Epithelial cell of proximal tubule (primary cell): ENCODE data around the gene TENM4. TPM values are rescaled to one million over a fixed set of nuclear protein-coding genes. Genes with fewer than 3 reads are reported as not detected.

Experiments
- DNase-seq: peaks from one replicate; pipeline ENCODE4 v3.0.0-alpha.2; 2011; ENCODE audit warnings: low read depth
- H3K4me3 ChIP-seq: 2 replicates; pipeline ENCODE4 v1.5.1; 2011; ENCODE audit warnings: low read depth, mild to moderate bottlenecking, low read length
- CTCF ChIP-seq: conservative IDR thresholded peaks from 2 replicates; pipeline ENCODE4 v1.5.1; 2012; ENCODE audit warnings: low read depth, mild to moderate bottlenecking, low read length
- total RNA-seq: library from RNA; depleted of rRNA; stranded (reverse); fragments of >200 nt; gene quantifications from 2 replicates; pipeline ENCODE4 v1.2.3, GENCODE V29; 2015

TENM4 gene
- total RNA-seq, 1 donor from 2014 or later = 22.2 TPM

- no peak for TF ChIP-seq CTCF
- no peak overlapping the region for H3K4me3 ChIP-seq
- DNase-seq = no peak
Measured at GRCh38 chr11:79174045-79175008, 266.5 kb downstream of the TENM4 start.

GRCh38 chr11:79173615-79174014 is 267.2 kb downstream of the TENM4 start:
- TF ChIP-seq CTCF = no peak
- no peak overlapping the region for H3K4me3 ChIP-seq
- no peak for DNase-seq

- no peak overlapping the region for H3K4me3 ChIP-seq
- TF ChIP-seq CTCF = no peak
- no peak for DNase-seq
Measured at GRCh38 chr11:79170321-79170720, 270.5 kb downstream of the TENM4 start.

GRCh38 chr11:79168530-79169110 is 272.2 kb downstream of the TENM4 start:
- H3K4me3 ChIP-seq = no peak overlapping the region
- no peak for TF ChIP-seq CTCF
- DNase-seq = no peak

- DNase-seq = no peak
- TF ChIP-seq CTCF = no peak
- no peak overlapping the region for H3K4me3 ChIP-seq
Measured at GRCh38 chr11:79167510-79168188, 273.2 kb downstream of the TENM4 start.

- DNase-seq = no peak
- no peak for TF ChIP-seq CTCF
- H3K4me3 ChIP-seq = no peak overlapping the region
Measured at GRCh38 chr11:79165908-79166307, 274.9 kb downstream of the TENM4 start.
